ENCODE results near the gene PCYOX1L. TPM values are rescaled to one million over a fixed set of nuclear protein-coding genes. Genes with fewer than 3 reads are reported as not detected.

The PCYOX1L gene
- total RNA-seq, 1 experiment from 2014 or later: 15.9 TPM

DNA sequence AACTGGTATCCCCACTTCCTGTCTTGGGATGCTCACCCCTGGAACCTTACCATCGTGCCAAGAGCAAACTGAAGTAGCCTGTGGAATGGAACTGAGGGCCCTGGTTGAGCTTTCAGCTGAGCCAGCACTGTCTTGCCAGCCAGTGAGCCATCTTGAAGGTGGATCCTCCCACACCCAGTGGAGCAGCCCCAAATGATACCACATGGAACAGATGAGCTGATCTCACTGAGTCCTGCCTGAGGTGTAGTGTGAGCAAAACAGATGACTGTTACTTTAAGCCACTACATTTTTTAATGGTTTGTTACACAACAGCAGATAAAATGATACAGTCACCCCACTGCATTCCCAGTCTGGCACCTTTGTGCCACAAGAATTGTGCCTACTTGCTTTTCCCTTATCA, 2.2 kb upstream of the PCYOX1L start:
- H3K79me2 ChIP-seq (ENCODE audit: insufficient read depth, low read length): peaks cover 30% of the 10 kb centered on the region
- no TSS peak for BruUV-seq (replicated peaks)

More for the DNA sequence above, 2.2 kb upstream of the PCYOX1L start:
- intact Hi-C loops (cut with micrococcal nuclease): no loop called here
- H3K4me1 ChIP-seq (ENCODE audit: control insufficient read depth in 1 of 2, insufficient read depth in 2 of 2, low read length in 2 of 2): peaks cover 7 to 18% of the 10 kb centered on the region in 2 experiments; a peak in 3 of 4 replicates
- no peaks in the 10 kb centered on the region for H3K27me3 ChIP-seq (ENCODE audit: insufficient read depth, low read length)
- H3K36me3 ChIP-seq (ENCODE audit: control insufficient read depth in 1 of 2, insufficient read depth in 2 of 2, low read length in 2 of 2): peaks cover 27 to 32% of the 10 kb centered on the region in 2 experiments
- no peaks in the 10 kb centered on the region for H3K9me2 ChIP-seq (ENCODE audit: insufficient read depth)
- ChIA-PET POLR2A (no interaction called here), CTCF (interaction anchor here (4.2 kb wide), 1 partner anchor 11 kb away, joined by 38 read pairs; no protein-coding TSS in a partner anchor), RAD21 (ENCODE audit: low non-redundant PET in 1 of 2, low total read pairs in 2 of 2, uncharacterized antibody in 2 of 2, unreplicated experiment in 2 of 2) (no interaction called here)
- no peak overlapping the region for H3K27ac ChIP-seq (ENCODE audit: low read depth, low read length)
- no peak for DNase-seq (ENCODE audit: low read depth, low spot score)
- TF ChIP-seq EZH2 (IDR thresholded peaks at IDR 0.05) (no peak), ZNF274 (IDR thresholded peaks at IDR 0.05; ENCODE audit: low read depth, low read length) (no peak), SP1 (IDR thresholded peaks at IDR 0.05; ENCODE audit: low read depth) (no peak), JUND (IDR thresholded peaks at IDR 0.05) (no peak), EZH2phosphoT487 (IDR thresholded peaks at IDR 0.05; ENCODE audit: borderline replicate concordance) (no peak), TCF7L2 (IDR thresholded peaks at IDR 0.05; ENCODE audit: borderline replicate concordance, extremely low read depth, insufficient read depth, insufficient read length) (no peak), FOSL1 (IDR thresholded peaks at IDR 0.05; ENCODE audit: low read depth) (no peak), CEBPB (IDR thresholded peaks at IDR 0.05; ENCODE audit: low read depth) (no peak), ZFX (IDR thresholded peaks at IDR 0.05) (no peak), POLR2AphosphoS5 (IDR thresholded peaks at IDR 0.05; ENCODE audit: low read depth, low read length) (no peak)
- TF ChIP-seq, protein P1, sequence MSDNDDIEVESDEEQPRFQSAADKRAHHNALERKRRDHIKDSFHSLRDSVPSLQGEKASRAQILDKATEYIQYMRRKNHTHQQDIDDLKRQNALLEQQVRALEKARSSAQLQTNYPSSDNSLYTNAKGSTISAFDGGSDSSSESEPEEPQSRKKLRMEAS (IDR thresholded peaks at IDR 0.05): no peak
- TF ChIP-seq, protein P2, sequence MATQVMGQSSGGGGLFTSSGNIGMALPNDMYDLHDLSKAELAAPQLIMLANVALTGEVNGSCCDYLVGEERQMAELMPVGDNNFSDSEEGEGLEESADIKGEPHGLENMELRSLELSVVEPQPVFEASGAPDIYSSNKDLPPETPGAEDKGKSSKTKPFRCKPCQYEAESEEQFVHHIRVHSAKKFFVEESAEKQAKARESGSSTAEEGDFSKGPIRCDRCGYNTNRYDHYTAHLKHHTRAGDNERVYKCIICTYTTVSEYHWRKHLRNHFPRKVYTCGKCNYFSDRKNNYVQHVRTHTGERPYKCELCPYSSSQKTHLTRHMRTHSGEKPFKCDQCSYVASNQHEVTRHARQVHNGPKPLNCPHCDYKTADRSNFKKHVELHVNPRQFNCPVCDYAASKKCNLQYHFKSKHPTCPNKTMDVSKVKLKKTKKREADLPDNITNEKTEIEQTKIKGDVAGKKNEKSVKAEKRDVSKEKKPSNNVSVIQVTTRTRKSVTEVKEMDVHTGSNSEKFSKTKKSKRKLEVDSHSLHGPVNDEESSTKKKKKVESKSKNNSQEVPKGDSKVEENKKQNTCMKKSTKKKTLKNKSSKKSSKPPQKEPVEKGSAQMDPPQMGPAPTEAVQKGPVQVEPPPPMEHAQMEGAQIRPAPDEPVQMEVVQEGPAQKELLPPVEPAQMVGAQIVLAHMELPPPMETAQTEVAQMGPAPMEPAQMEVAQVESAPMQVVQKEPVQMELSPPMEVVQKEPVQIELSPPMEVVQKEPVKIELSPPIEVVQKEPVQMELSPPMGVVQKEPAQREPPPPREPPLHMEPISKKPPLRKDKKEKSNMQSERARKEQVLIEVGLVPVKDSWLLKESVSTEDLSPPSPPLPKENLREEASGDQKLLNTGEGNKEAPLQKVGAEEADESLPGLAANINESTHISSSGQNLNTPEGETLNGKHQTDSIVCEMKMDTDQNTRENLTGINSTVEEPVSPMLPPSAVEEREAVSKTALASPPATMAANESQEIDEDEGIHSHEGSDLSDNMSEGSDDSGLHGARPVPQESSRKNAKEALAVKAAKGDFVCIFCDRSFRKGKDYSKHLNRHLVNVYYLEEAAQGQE (IDR thresholded peaks at IDR 0.05; ENCODE audit: low read depth): no peak
- H2AFZ ChIP-seq (ENCODE audit: low read depth, low read length, poor library complexity, severe bottlenecking): no peak overlapping the region
- no peaks in the 10 kb centered on the region for H3K9me3 ChIP-seq (ENCODE audit: control insufficient read depth in 1 of 2, insufficient read depth in 1 of 2, low read depth in 1 of 2, low read length in 2 of 2)
- no peak overlapping the region for H3K9ac ChIP-seq (ENCODE audit: low read length)
- ATAC-seq: no peak
- peaks cover 4% of the 10 kb centered on the region; the same call in 1 of the 2 replicates for H4K20me1 ChIP-seq (ENCODE audit: insufficient read depth)
- H3K4me2 ChIP-seq (ENCODE audit: low read length): no peak overlapping the region
- H3K4me3 ChIP-seq (replicated peaks in 1 of 2; ENCODE audit: low read depth in 1 of 2, low read length in 2 of 2): no peak overlapping the region
